NCI-H1105 (cell line): Measurements from ENCODE around the gene GSK3A.

Source experiments
- DNase-seq: peaks from one replicate; lab custom pipeline; 2025; lab: John Stamatoyannopoulos, UW

Gene GSK3A

DNA sequence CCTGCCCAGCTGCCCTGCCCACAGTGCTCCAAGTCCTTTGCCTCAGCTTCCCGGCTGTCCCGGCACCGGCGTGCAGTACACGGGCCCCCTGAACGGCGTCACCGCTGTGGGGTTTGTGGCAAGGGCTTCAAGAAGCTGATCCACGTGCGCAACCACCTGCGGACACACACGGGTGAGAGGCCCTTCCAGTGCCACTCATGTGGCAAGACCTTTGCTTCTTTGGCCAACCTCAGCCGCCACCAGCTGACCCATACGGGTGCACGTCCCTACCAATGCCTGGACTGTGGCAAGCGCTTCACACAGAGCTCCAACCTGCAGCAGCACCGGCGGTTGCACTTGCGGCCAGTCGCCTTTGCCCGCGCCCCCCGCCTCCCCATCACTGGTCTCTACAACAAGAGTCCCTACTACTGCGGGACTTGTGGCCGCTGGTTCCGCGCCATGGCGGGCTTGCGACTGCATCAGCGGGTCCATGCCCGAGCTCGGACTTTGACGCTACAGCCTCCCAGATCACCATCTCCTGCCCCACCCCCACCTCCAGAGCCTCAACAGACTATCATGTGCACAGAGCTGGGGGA lies 16.6 kb downstream of the GSK3A start:
- DNase-seq, result no peak

DNA sequence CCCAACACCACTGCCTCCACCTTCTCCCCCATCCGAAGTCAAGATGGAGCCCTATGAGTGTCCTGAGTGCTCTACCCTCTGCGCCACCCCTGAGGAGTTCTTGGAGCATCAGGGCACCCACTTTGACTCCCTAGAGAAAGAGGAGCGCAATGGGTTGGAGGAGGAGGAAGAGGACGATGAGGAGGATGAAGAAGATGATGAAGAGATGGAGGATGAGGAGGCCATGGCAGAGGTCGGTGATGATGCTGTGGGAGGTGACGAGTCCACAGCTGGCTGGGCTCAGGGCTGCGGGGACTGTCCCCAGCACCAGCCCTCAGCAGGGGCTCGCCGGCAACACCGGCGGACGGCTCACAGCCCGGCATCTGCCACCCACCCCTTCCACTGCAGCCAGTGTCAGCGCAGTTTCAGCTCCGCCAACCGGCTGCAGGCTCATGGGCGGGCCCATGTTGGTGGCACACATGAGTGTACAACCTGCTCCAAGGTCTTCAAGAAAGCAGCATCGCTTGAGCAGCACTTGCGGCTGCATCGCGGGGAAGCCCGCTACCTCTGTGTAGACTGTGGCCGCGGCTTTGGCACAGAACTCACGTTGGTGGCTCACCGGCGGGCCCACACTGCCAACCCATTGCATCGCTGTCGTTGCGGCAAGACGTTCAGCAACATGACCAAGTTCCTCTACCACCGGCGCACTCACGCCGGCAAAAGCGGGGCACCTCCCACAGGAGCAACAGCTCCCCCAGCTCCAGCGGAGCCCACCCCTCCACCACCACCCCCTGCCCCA lies 17.3 kb downstream of the GSK3A start:
- DNase-seq, result no peak

DNA sequence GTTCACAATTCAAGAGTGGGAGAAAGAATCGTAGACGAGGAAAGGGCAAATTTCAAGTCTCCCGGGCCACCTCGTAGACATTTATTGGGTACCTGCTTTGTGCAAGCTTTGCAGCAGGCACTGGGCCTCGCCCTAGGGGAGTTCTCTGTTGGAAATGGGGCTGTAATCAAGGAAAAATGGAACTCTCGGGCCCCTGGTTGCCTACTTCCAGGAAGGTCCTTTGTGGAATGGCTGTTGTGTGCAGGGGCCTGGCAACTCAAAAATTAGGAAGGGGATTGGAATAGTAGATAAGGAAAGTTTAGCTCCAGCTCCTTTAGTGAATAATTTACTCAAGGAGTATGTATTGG lies 21.7 kb downstream of the GSK3A start:
- DNase-seq, result no peak

DNA sequence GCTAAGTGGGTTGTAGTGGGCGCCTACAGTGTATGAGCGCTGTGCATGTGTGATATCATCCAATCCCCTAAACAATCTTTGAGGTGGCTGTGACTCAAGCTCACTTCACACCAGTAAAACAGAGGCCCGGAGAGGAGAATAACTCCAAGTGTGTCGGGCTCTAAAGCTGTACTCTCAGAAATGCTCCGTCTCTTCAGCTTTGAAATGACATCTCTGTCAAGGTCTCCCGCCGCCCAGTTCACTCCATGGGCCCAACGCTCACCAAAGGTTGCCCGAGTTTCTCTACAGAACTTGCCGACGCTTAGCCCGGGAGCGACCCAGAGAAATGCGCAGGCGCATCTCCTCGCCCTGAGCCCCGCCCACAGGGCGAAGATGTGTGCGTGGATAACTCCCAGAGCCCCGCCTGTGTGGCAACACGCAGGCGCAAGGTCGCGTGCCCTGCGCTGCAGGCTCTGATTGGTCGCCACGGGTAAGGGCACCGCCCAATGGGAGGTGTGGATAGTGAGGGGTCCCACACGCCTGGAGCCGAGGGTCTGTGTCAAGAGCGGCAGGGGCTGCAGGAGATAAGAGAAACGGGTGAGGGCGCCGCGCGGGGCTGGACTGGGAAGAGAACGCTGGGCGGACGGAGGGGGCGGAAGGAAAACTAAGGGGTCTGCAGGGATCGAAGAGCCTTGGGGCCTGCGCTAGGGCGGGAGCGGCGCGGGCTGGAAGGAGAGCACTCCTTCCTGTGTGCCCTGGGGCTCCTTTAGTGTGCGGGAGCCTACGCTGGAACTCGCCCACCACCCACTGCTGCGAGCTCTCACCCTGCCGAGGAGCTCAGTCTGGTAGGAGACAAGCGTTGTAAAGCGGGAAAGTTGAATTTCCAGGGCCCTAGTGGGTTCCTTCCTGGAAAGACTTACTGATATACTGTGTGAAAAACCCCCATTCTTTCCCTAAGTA lies 22.3 kb downstream of the GSK3A start, which contains the start of gene ZNF526:
Gene ZNF526, plus strand, starts transcription at position 501 of the 939 bp plus-strand sequence. CDS start 4,092 bp downstream, outside the sequence.
- peak; percentile 97 for DNase-seq

DNA sequence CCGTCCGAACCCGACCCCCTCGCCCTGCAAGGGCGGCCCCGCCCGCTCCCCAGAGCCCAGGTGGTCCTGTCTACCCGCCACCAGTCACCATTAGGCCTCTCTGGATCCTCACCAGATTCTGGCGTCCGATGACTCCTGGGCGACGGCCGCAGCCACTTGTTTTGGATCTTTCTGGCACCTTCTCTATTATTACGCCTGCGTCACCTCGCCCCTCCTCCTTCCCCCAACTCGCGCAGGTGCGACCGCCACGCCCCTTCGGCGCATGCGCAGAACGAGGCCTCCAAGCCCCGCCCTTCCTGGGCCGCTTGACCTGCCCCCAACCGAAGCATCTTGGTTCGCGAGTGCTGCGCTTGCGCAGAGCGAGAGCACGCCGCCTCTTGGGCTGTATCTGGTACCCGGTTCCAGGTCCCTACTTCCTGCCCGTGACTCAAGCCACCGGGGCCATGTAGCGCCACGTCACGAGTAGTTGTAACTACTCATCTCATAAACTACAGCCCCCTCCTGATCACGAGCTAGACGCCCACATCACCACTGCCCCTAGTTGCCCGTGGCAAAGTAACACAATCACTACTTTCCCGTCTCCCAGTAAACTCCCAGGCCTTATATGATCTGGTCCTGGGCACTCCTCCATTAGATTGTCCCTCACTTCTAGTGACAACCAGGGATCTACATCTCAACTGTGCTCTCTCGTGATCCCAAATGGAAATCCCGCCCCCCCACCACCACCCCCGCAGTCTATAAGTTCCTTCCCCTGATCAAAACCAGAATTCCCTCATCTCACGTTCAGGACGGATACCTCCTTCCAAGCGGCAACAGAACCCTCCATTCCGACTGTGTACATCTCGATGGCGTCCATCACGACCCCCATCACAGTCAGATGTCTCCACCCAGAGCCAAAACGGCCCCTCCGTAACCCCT lies 24.6 kb downstream of the GSK3A start, which contains the start of gene DEDD2:
Gene DEDD2, minus strand, starts transcription at position 158 of the 918 bp plus-strand sequence. CDS start 670 bp downstream, outside the sequence.
- DNase-seq, result peak; percentile 95

DNA sequence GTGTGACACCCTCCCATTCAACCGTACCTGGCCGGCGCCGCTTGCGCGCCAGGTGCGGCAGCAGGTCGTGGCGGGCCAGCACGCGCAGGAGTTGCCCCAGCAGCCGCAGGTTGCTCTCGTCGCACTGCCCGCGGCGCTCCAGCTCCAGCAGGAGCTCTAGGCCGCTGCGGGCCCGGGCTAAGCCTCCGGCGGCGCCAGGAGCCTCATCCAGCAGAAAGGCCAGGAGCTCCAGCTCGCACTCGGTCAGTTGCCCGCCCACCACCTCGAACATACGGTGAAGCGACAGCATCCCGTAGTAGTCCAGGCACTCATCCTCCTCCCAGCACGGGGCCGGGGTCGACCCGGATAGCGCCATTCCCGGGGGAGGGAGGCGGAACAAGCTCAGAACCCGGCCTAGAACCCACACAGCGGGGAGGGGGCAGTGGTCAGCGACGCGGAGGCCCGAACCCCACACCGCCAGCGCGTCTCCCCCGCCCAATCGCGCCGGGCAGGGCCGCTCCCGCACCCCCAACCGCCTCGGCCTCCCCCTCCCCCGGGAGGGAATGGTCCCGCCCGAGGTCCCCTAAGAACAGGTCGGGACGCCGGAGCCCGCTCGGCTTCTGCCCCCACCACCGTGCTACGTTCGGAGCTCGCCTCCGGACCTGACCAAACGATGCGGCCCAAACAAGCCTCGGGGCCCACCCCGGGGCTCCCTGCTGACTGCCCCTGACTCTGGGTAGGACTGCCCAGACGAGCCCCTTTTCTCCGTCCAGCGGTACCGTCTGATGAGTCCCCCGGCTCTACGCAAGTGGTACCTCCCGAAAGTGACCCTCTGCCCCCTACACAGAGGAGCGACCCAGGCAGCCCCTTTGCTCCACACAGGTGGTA lies 25.5 kb downstream of the GSK3A start:
- DNase-seq, result peak; percentile 12

DNA sequence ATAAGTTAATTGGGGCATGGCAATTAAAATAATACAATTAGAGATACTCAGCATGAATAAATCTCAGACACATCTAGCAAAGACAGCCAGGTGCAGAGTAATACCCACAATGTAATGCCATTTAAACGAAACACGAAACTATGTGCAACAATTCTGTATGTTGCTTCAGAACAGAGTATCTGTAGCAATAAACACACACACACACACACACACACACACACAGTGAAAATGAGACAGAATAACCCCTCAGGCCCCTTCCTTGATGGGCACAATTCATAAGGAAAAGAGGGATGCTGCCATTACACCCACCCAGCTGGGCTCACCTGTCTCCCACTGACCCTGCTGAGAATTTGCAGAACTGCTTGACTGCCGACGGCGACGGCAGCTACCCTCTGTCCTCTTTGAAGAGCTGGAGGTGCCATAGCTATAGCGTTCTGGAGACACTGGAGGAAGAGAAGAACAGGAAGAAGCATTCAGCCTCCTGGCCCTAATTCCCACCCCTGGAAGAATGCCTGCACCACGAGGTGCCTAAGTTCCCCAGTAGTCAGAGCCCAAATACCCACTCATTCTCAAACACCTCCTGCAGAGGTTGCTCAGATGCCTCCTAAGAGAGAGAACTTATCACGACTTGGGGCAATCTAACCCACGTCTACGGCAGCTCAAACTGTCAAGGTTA lies 27.5 kb downstream of the GSK3A start:
- no peak for DNase-seq

DNA sequence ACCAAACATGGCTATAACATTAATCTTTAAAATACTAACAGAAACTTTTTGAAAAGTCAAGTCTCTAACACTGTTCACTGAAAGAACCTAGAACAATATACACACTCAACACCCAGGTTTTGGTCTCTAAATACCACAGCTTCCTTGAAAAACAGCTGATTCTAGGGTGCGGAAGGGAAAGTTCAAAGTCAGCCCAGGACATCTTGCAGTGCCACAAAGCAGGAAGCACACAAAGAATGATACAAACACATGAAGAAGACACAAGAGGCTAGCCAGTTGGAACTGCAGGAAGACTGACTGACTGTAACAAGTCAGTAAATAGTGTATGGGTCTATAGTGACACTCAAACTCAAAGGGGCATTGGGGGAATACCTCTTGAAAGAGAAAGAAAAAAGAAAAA lies 29.5 kb downstream of the GSK3A start:
- DNase-seq, result no peak

DNA sequence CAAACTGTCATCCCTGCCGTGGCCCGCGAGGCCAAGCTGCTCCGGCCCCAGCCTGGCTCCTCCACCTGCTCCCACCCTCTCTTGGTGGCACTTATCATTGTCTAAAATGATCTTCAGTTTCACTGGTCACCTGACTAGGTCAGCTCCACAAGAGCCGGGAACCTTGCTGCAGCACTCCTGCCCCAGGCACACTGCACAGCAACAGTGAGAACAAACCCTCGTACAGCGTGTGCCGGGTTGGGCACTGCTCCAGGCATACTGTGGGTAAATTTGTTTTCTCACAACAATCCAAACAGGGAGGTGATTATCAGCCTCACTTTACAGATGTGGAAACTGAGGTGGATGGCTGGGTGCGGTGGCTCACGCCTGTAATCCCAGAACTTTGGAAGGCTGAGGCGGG lies 33.8 kb downstream of the GSK3A start:
- DNase-seq, result no peak

DNA sequence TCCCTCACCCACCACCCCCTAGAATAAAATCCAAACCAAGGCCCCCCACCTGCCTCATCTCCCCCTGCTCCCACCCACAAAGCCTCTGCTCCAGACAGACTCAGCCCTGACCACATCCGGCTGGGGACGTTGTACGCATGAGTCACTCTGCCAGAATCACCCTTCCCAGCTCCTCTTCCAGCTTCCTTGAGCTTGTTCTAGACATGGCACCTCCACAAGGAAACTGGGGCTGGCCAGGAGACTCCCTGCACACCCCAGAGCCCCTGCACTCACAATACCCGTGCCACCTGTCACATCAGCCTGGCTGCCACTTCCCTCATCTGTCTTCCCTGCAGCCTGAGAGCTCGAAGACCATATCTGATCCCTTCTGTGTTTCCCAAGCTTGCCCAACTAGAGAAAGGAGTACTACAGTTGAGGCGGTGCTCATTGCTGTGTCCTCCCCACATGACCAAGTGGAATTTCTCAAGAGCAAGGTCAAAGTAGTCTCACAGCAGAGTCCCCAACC lies 34.6 kb downstream of the GSK3A start:
- DNase-seq, result no peak

DNA sequence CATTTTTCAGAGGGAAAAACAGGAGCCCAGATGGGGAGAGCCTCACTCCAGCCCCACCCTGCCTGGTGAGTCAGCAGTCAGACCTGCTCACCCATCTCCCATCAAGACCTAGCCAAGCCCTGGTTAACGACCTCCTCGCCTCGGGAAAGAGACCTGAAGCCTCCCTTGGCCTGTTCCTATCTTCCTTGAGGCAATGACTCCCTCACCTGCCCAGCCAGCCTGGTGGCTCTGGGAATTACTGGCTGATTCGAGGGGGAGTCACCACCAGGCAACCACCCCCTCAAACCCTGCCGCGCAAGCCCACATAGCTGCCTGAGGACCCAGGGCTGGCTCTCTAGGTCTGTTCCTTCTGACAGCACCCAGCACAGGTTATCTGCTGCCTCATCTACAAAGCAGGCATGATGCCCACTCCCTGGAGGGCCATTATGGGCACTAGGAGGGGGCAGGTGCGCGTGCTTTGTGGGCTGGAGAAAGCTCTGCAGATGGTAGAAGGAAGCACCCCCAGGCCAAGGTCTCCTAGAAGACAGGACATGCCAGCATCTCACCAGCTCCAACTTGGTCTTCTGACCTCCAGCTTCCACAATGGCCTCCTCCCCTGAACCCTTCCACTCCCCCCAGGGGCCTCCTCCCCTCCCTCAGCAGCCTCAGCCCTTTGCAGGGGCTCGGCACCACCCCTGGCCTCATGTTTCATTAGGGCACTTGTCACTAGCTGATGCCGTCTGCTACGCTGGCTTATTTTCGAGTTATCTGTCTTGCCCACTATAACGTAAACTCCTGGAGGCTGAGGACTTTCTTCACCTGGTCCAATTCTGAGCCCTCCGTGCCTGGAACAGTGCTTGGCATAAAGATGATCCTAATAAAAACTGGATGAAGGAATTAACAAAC lies 35.3 kb downstream of the GSK3A start:
- DNase-seq, result no peak

DNA sequence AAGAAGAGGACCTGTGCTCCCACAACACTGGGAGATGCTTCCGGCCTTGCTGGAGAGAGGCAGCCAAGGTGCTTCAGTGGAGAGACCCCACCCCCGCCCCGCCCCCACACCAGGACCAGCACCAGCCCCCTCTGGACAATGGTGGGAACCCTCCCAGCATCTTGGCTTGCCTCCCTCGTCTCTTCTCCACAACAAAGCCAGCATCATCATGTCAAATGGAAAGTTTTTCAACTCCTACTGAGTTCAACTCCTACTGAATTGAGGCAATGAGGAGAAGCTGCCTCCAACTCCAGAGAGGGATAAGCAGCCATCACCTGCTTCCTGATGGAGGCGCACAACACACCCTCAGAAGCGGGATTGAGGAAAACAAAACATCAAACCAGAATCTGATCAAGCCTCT lies 37.7 kb downstream of the GSK3A start:
- no peak for DNase-seq

DNA sequence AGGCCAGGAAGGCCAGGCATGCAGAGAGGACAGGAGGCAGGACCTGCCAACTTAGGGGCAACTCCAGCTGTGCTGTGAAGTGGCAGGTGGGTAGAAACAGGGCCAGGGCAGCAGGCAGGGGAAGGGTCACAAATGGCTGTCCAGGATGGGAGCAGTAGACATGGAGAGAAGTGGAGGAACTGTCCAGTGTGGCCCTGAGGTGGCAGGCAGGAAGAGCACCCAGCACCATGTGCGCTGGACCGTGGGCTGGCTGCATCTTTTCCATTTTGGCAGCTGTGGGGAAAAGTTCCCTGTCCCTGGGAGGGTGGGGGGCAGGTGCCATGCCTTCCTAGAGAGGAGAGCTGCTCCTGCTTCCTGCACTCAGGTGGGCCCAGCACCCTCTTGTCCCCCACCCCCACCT lies 38.7 kb downstream of the GSK3A start:
- DNase-seq, result no peak

DNA sequence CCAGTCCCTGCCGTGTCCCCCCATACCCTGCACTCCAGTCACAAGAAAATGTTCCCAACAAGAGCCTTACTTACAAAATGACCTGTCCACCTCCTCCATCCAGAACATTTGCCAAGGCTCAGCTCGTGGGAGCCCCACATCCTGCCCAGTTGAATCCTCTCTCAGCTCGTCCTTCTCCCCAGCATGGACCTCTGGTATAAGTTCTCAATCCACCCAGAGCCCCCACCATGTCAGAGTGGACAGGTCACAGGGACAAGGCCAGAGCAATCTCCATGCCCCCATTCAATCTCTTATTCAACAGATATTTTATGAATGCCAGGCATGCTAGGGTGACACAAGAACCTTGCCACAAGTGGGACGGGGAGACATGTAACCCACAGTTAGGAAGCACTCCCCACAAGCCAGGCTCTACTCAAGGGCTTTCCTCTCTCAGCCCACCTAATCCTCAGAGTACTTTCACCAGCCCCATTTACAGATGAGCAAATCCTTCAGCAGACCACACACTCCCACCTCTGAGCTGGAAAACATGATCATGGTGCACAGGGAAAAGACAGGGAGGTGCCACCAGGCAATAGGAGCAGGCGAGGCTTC lies 40.0 kb downstream of the GSK3A start:
- no peak for DNase-seq

DNA sequence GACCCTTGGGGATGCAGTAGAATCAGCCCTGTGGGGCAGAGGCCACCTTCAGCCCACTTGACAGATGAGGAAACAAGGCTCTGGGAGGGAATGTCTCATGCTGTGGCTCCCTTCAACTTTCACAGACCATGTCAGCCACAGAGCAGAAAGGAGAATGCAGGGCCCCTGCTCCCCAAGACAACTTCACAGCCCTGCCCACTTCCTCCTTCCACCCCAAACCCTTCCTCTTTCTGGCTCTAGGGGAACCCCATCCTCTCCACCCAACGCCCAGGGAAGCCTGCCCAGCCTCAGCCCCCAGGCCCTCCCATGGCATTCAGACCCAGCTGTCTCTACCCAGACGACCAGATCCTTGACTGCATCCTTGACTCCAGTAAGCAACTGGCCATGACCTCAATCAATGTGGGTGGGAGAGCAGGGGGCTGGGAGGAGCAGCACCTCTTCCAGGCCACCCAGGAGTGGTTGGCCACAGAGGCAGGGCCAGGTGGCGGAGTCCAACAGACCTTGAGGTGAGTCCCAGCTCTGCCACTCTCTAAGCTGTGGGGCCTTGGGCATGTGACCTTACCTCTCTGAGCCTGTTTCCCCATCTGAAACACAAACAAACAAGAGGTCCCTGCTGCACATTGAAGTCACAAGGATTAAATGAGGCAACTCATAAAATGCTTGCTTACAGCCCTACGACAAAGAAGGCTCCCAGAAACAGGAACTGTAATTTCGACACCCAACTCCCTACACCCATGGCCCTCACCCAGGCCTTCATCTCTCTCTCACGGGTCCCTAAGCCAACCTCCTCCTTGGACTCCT lies 40.7 kb downstream of the GSK3A start:
- no peak for DNase-seq

DNA sequence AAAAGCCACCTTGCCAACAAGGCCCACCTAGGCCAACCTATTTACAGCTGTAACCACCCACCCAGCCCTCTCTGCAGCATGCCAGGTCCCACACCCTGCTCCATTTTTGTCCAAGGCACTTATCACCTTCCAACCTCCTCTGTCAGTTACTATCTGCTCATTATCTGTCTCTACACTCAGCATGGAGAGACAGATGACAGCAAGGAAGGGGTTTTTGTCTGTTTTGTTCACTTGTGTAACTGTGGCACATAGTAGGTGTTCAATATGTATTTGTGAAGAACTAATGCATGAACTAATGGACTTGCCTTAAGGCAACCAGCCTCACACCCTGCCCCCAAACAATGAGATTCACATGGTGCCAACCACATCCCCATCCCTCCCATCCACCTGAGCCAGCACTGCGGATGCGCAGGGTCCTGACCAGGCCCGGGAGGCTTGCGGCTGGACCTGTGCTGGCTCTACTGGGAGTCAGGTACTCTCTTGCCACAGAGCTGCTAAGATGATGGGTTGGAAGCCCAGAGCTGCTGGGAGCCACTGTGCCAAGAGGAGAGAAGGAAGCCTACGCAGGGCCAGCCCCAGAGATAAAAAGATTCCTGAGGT lies 42.2 kb downstream of the GSK3A start:
- no peak for DNase-seq
